SK-N-SH treated with all-trans-retinoic acid at 6 μM for 48 hours (cell line): Measurements from ENCODE around the gene KIRREL3.

Experiments used
- CREB5 ChIP-seq: fragments of 250-450 bp; sonication (Bioruptor Pico); IDR thresholded peaks from 2 replicates; pipeline ENCODE4 v1.5.1; 2020; ENCODE audit warnings: low read depth, mild to moderate bottlenecking, moderate library complexity
- CSDC2 ChIP-seq: fragments of 250-450 bp; sonication (Bioruptor Pico); IDR thresholded peaks from 2 replicates; pipeline ENCODE4 v1.5.0; 2020; ENCODE audit warnings: mild to moderate bottlenecking, moderate library complexity
- PATZ1 ChIP-seq: fragments of 250-450 bp; sonication (Bioruptor Pico); IDR thresholded peaks from 2 replicates; pipeline ENCODE4 v1.8.0; 2020; ENCODE audit warnings: mild to moderate bottlenecking, moderate library complexity, borderline replicate concordance
- POU6F1 ChIP-seq: fragments of 250-450 bp; sonication (Bioruptor Pico); IDR thresholded peaks from 2 replicates; pipeline ENCODE4 v1.8.0; 2021; ENCODE audit warnings: low read depth, mild to moderate bottlenecking, moderate library complexity, borderline replicate concordance
- PPARA ChIP-seq: fragments of 250-450 bp; sonication (Bioruptor Pico); IDR thresholded peaks from 2 replicates; pipeline ENCODE4 v1.5.0; 2020; ENCODE audit warnings: mild to moderate bottlenecking, borderline replicate concordance
- SNAI2 ChIP-seq: fragments of 250-450 bp; sonication (Bioruptor Pico); IDR thresholded peaks from 2 replicates; pipeline ENCODE4 v1.5.0; 2020; ENCODE audit warnings: mild to moderate bottlenecking, moderate library complexity
- TCF4 ChIP-seq: fragments of 250-450 bp; sonication (Bioruptor Pico); IDR thresholded peaks from 2 replicates; pipeline ENCODE4 v1.8.0; 2021; ENCODE audit warnings: mild to moderate bottlenecking, moderate library complexity, borderline replicate concordance
- ZFP30 ChIP-seq: fragments of 450-650 bp; formaldehyde crosslinking; IDR thresholded peaks from 2 replicates; pipeline ENCODE4 v1.5.0; 2022; ENCODE audit warnings: mild to moderate bottlenecking, moderate library complexity
- ZNF565 ChIP-seq: fragments of 450-650 bp; formaldehyde crosslinking; conservative IDR thresholded peaks from 2 replicates; pipeline ENCODE4 v1.5.0; 2020; ENCODE audit warnings: low read depth, mild to moderate bottlenecking, moderate library complexity
- ZNF70 ChIP-seq: fragments of 450-650 bp; formaldehyde crosslinking; IDR thresholded peaks from 2 replicates; pipeline ENCODE4 v1.5.0; 2020; ENCODE audit warnings: mild to moderate bottlenecking, moderate library complexity

GRCh38 chr11:126383339-126384335 is 616.9 kb downstream of the KIRREL3 start:
- no peak for TF ChIP-seq PATZ1
- no peak for TF ChIP-seq ZNF70
- no peak for TF ChIP-seq CSDC2
- no peak for TF ChIP-seq ZNF565 (CRISPR knock-in tag)
- TF ChIP-seq TCF4, result no peak
- TF ChIP-seq POU6F1 (CRISPR knock-in tag), result no peak
- TF ChIP-seq ZFP30 (CRISPR knock-in tag), result no peak
- no peak for TF ChIP-seq CREB5
- TF ChIP-seq PPARA (CRISPR knock-in tag), result no peak
- TF ChIP-seq SNAI2 (CRISPR knock-in tag), result no peak
